Endothelial cell of umbilical vein (primary cell): Measurements from ENCODE around the gene MAP4K3. TPM values are rescaled to one million over a fixed set of nuclear protein-coding genes. Genes with fewer than 3 reads are reported as not detected.

Experiments used
- BruUV-seq: library from RNA; stranded (reverse); fragments of 400-500 nt; replicated peaks from 2 replicates; lab custom pipeline; 2021; lab: Mats Ljungman, UMichigan
- CTCF ChIA-PET: fragments of 300-600, 350-600 bp; sonication (Branson Sonifier 250); formaldehyde crosslinking; loops from one replicate; lab custom pipeline; 2021; ENCODE audit warnings: antibody characterized with exemption, inconsistent platforms; lab: Charles Lee
- POLR2A ChIA-PET: fragments of 300-600, 350-600 bp; sonication (Branson Sonifier 250); formaldehyde crosslinking; loops from one replicate; lab custom pipeline; 2021; ENCODE audit warnings: antibody characterized with exemption, inconsistent platforms; lab: Charles Lee
- DNase-seq: peaks from one replicate; pipeline ENCODE4 v3.0.0-alpha.2; 2011; ENCODE audit warnings: low read depth, low spot score
- FAIRE-seq: peaks from 2 replicates; lab custom pipeline; 2011; peaks lifted over from hg19 to GRCh38; lab: Jason Lieb, UNC
- H2AFZ ChIP-seq: 2 replicates; pipeline ENCODE4 v1.6.0; 2012; ENCODE audit warnings: low read depth, low read length, control low read depth, inconsistent platforms
- H3K27ac ChIP-seq: 2 replicates; pipeline ENCODE4 v1.5.1; 2011; ENCODE audit warnings: low read depth, mild to moderate bottlenecking, control low read depth, low read length, moderate library complexity; ENCODE audit not compliant: insufficient read depth
- H3K27me3 ChIP-seq, 2 experiments: 2 replicates each; pipeline versions ENCODE4 v1.6.0 to v1.6.1; 2011; ENCODE audit warnings: low read length in 2 of 2, mixed read lengths in 1 of 2; ENCODE audit not compliant: control insufficient read depth in 2 of 2, insufficient read depth in 2 of 2
- H3K36me3 ChIP-seq, 2 experiments: 2 replicates in 1 of 2; 3 replicates in 1 of 2; pipeline ENCODE4 v1.5.1; 2011; ENCODE audit warnings: low read length in 2 of 2, mild to moderate bottlenecking in 1 of 2, moderate library complexity in 1 of 2; ENCODE audit not compliant: control insufficient read depth in 2 of 2, insufficient read depth in 2 of 2; ENCODE audit errors: extremely low read depth in 1 of 2
- H3K4me1 ChIP-seq: 3 replicates; pipeline ENCODE4 v1.5.1; 2011; ENCODE audit warnings: mild to moderate bottlenecking, low read length; ENCODE audit not compliant: control insufficient read depth, insufficient read depth; ENCODE audit errors: extremely low read depth
- H3K4me2 ChIP-seq: 2 replicates; pipeline ENCODE4 v1.6.1; 2011; ENCODE audit warnings: low read length, control low read depth, mixed read lengths; ENCODE audit not compliant: insufficient read depth
- H3K4me3 ChIP-seq, 3 experiments: fragments of 200-600 bp in 1 of 3; sonication (generic), shearing (Covaris generic) in 1 of 3; replicated peaks in 1 of 3; 2 replicates each; pipeline ENCODE4 v1.5.1; 2011 to 2016; ENCODE audit warnings: control low read depth in 3 of 3, low read length in 3 of 3, mild to moderate bottlenecking in 2 of 3, inconsistent platforms in 1 of 3, low read depth in 1 of 3, moderate library complexity in 1 of 3; ENCODE audit not compliant: insufficient read depth in 1 of 3
- H3K79me2 ChIP-seq: 2 replicates; pipeline ENCODE4 v1.6.0; 2012; ENCODE audit warnings: low read length, inconsistent platforms; ENCODE audit not compliant: control insufficient read depth, insufficient read depth
- H3K9ac ChIP-seq: replicated peaks from 2 replicates; pipeline ENCODE3; 2011; ENCODE audit warnings: low read length, control low read depth; ENCODE audit not compliant: insufficient read depth; ENCODE audit errors: extremely low read depth
- H3K9me1 ChIP-seq: replicated peaks from 3 replicates; pipeline ENCODE4 v1.6.0; 2011; ENCODE audit warnings: mild to moderate bottlenecking, low read length; ENCODE audit not compliant: control insufficient read depth, insufficient read depth; ENCODE audit errors: extremely low read depth
- H3K9me3 ChIP-seq: replicated peaks from 2 replicates; pipeline ENCODE4 v1.5.1; 2012; ENCODE audit warnings: low read length, inconsistent platforms; ENCODE audit not compliant: control insufficient read depth, insufficient read depth
- H4K20me1 ChIP-seq: replicated peaks from 2 replicates; pipeline ENCODE3; 2011; ENCODE audit warnings: mild to moderate bottlenecking, low read length; ENCODE audit not compliant: control insufficient read depth, insufficient read depth; ENCODE audit errors: extremely low read depth
- EZH2 ChIP-seq: IDR thresholded peaks from 2 replicates; pipeline ENCODE4 v1.6.1; 2012; ENCODE audit warnings: borderline replicate concordance, low read depth, mild to moderate bottlenecking, moderate library complexity, low read length, inconsistent platforms; ENCODE audit not compliant: severe bottlenecking
- FOS ChIP-seq: IDR thresholded peaks from 2 replicates; pipeline ENCODE4 v1.6.1; 2011; ENCODE audit warnings: mild to moderate bottlenecking, low read length, moderate library complexity, borderline replicate concordance; ENCODE audit not compliant: insufficient read depth
- GATA2 ChIP-seq: IDR thresholded peaks from 2 replicates; pipeline ENCODE4 v1.7.0; 2011; ENCODE audit warnings: low read depth, mild to moderate bottlenecking, moderate library complexity, mixed read lengths, low read length; ENCODE audit not compliant: insufficient read length, insufficient read depth
- JUN ChIP-seq: IDR thresholded peaks from 2 replicates; pipeline ENCODE4 v1.6.1; 2011; ENCODE audit warnings: borderline replicate concordance, low read depth; ENCODE audit not compliant: insufficient read length, insufficient read depth
- MAX ChIP-seq: IDR thresholded peaks from 2 replicates; pipeline ENCODE4 v1.6.1; 2011; ENCODE audit not compliant: insufficient read depth, insufficient read length
- MYC ChIP-seq: IDR thresholded peaks from one replicate; pipeline ENCODE4 v1.6.1; 2011; ENCODE audit warnings: mild to moderate bottlenecking, low read depth, low read length
- POLR2A ChIP-seq: IDR thresholded peaks from 2 replicates; pipeline ENCODE4 v1.6.1; 2012; ENCODE audit warnings: low read depth, mild to moderate bottlenecking, control low read depth, low read length
- POLR2AphosphoS5 ChIP-seq: IDR thresholded peaks from 2 replicates; pipeline ENCODE4 v1.6.1; 2012; ENCODE audit warnings: low read depth, mild to moderate bottlenecking, control low read depth, low read length, moderate library complexity; ENCODE audit not compliant: insufficient read depth
- dilution Hi-C: fragments of 300-500 bp; cut with MboI; formaldehyde crosslinking; loops from one replicate; pipeline ENCODE4 v1.15.0; 2019; ENCODE audit warnings: low sequenced_read_pairs; ENCODE audit not compliant: extremely low pct_ligation_motif_present
- intact Hi-C: fragments of 100-400 bp; cut with micrococcal nuclease; formaldehyde crosslinking; loops from one replicate; pipeline ENCODE4 v1.10.0; 2022
- polyA plus RNA-seq, 4 experiments: library from polyadenylated mRNA; depleted of rRNA in 3 of 4; stranded (reverse) in 3 of 4; unstranded in 1 of 4; fragments of >200 nt; gene quantifications; 2 replicates each; pipeline versions ENCODE4 v1.2.1 to v1.2.3, GENCODE V29; 2011 to 2012; ENCODE audit warnings: missing spikeins in 1 of 4
- total RNA-seq: library from RNA; stranded (reverse); gene quantifications from 2 replicates; pipeline ENCODE4 v1.2.3, GENCODE V29; 2021
- TF ChIP-seq, protein P1 (sequence below), 2 donors: IDR thresholded peaks; 1 replicate in 1 of 2; 2 replicates in 1 of 2; pipeline ENCODE4 v1.5.1; 2011; ENCODE audit warnings: low read length in 2 of 2, mild to moderate bottlenecking in 2 of 2, moderate library complexity in 2 of 2, control low read depth in 1 of 2, inconsistent platforms in 1 of 2, low read depth in 1 of 2; ENCODE audit not compliant: insufficient read depth in 1 of 2; ENCODE audit errors: extremely low read depth in 1 of 2

The MAP4K3 gene
- total and polyA plus RNA-seq, 2 donors (not counting 3 experiments of a cell fraction or from before 2014, with no cell fraction given) = 8.0 to 45.9 TPM

DNA sequence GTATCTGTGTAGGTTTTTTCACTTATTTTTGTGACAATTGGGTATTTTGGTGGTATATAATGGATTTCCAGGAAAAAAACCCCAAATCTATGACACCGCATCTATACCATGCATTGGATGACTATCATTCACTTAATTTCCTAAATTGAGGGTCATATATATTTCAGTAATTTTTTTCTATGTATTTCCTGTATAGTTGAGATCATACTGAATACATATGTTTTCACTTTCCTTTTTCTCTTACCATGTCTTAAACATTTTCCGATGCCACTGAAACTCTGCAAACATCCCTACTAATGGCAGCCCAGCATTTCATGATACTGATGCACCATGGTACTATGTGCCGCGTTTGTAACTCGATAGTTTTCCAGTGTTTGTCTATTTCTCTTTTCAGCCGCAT, 233.7 kb downstream of the MAP4K3 start:
- dilution Hi-C loops = no loop called here
- FAIRE-seq = no peak
- Histone ChIP-seq H3K79me2 (no peaks in the 10 kb centered on the region), H2AFZ (no peak overlapping the region), H3K9me1 (no peaks in the 10 kb centered on the region), H4K20me1 (no peaks in the 10 kb centered on the region), H3K9ac (no peak overlapping the region), H3K4me1 (no peaks in the 10 kb centered on the region), H3K4me2 (no peak overlapping the region), H3K36me3 (no peaks in the 10 kb centered on the region), H3K4me3 (no peak overlapping the region), H3K27me3 (peaks cover 0 to 7% of the 10 kb centered on the region in 2 experiments), H3K9me3 (no peaks in the 10 kb centered on the region), H3K27ac (no peak overlapping the region)
- no peak for DNase-seq
- POLR2A ChIA-PET = no interaction called here
- CTCF ChIA-PET = interaction anchor here (0.7 to 1.9 kb wide), 2 partner anchors 25 to 26 kb away, joined by 3 to 8 read pairs; no protein-coding TSS in a partner anchor
- intact Hi-C loops = no loop called here
- no TSS peak for BruUV-seq
- TF ChIP-seq FOS = no peak
- no peak for TF ChIP-seq JUN
- TF ChIP-seq POLR2AphosphoS5 = no peak
- TF ChIP-seq POLR2A = no peak
- no peak for TF ChIP-seq MAX
- TF ChIP-seq EZH2 = no peak
- TF ChIP-seq, protein P1, sequence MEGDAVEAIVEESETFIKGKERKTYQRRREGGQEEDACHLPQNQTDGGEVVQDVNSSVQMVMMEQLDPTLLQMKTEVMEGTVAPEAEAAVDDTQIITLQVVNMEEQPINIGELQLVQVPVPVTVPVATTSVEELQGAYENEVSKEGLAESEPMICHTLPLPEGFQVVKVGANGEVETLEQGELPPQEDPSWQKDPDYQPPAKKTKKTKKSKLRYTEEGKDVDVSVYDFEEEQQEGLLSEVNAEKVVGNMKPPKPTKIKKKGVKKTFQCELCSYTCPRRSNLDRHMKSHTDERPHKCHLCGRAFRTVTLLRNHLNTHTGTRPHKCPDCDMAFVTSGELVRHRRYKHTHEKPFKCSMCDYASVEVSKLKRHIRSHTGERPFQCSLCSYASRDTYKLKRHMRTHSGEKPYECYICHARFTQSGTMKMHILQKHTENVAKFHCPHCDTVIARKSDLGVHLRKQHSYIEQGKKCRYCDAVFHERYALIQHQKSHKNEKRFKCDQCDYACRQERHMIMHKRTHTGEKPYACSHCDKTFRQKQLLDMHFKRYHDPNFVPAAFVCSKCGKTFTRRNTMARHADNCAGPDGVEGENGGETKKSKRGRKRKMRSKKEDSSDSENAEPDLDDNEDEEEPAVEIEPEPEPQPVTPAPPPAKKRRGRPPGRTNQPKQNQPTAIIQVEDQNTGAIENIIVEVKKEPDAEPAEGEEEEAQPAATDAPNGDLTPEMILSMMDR (IDR thresholded peaks at IDR 0.05; ENCODE audit: extremely low read depth in 1 of 2, insufficient read depth in 1 of 2, low read depth in 1 of 2, low read length in 2 of 2) = no peak
- TF ChIP-seq MYC = no peak
- no peak for TF ChIP-seq GATA2
